Adrenal gland (tissue), 12 donors: ENCODE measurements around the gene WDR35. TPM values are rescaled to one million over a fixed set of nuclear protein-coding genes. Genes with fewer than 3 reads are reported as not detected.

Source experiments
- DNase-seq, 7 donors: peaks; one replicate each; pipeline ENCODE4 v3.0.0-alpha.2; 2019 to 2020
- H3K27ac ChIP-seq, 5 donors: fragments of 200-600 bp; sonication (generic) in 4 of 5; 1 replicate in 3 of 5; 2 replicates in 2 of 5; pipeline versions ENCODE4 v1.5.1 to v1.8.0; 2016 to 2020; ENCODE audit warnings: mild to moderate bottlenecking in 1 of 5
- H3K27me3 ChIP-seq: fragments of 200-600 bp; 2 replicates; pipeline ENCODE4 v1.8.0; 2021
- H3K36me3 ChIP-seq, 2 donors: fragments of 200-600 bp; replicated peaks in 1 of 2; 1 replicate in 1 of 2; 2 replicates in 1 of 2; pipeline versions ENCODE4 v1.5.1 to v1.8.0; 2018 to 2022
- H3K4me1 ChIP-seq, 2 donors: fragments of 200-600 bp; replicated peaks in 1 of 2; 1 replicate in 1 of 2; 2 replicates in 1 of 2; pipeline versions ENCODE4 v1.5.1 to v1.8.0; 2018 to 2021
- H3K4me3 ChIP-seq, 4 donors: fragments of 200-600 bp; sonication (generic) in 3 of 4; one replicate each; pipeline ENCODE4 v1.5.1; 2016 to 2018
- H3K9me3 ChIP-seq, 3 donors: fragments of 200-600 bp; sonication (generic) in 1 of 3; replicated peaks in 1 of 3; 1 replicate in 2 of 3; 2 replicates in 1 of 3; pipeline versions ENCODE4 v1.5.1 to v1.8.0; 2016 to 2021
- CTCF ChIP-seq, 6 experiments: fragments of 450-650 bp in 4 of 6; fragments of 200-600 bp in 2 of 6; sonication (generic) in 1 of 6; IDR thresholded peaks; 1 replicate in 5 of 6; 2 replicates in 1 of 6; pipeline versions ENCODE4 v1.5.1 to v1.8.0; 2016 to 2021; ENCODE audit warnings: antibody characterized with exemption in 6 of 6, mild to moderate bottlenecking in 2 of 6, moderate library complexity in 1 of 6
- POLR2A ChIP-seq, 2 donors: fragments of 450-650 bp; IDR thresholded peaks; one replicate each; pipeline ENCODE4 v1.6.1; 2017; ENCODE audit warnings: antibody characterized with exemption in 2 of 2, mild to moderate bottlenecking in 2 of 2, moderate library complexity in 1 of 2
- WGBS, 4 donors: extraction: QIAGEN DNeasy Blood & Tissue Kit in 2 of 4; methylation state at CpG; one replicate each; pipeline versions ENCODE4 v1.1.5 to v1.1.7; 2013 to 2017; 5-methylcytosine and 5-hydroxymethylcytosine counted together
- intact Hi-C, 2 donors: fragments of 100-400 bp; cut with DNase I; formaldehyde crosslinking; loops; one replicate each; pipeline versions ENCODE4 v1.14.1 to v1.15.0; 2022 to 2023
- polyA plus RNA-seq, 3 donors: library from polyadenylated mRNA; stranded (reverse); fragments of 200-250 nt in 2 of 3; fragments of 350-450 nt in 1 of 3; fragmentation: Illumina TruSeq in 1 of 3; extraction: RNeasy Lipid Tissue Mini Kit (QIAGEN cat#74804) in 1 of 3; gene quantifications; one replicate each; pipeline ENCODE4 v1.2.3, GENCODE V29; 2013 to 2014
- total RNA-seq, 9 donors: library from RNA; depleted of rRNA in 4 of 9; stranded (reverse); fragments of >200 nt in 4 of 9; fragments of 120-200 nt in 1 of 9; fragmentation: NEBNext Ultra II Directional in 1 of 9; extraction: Animal tissue kit (Norgen Biotek cat#: 25700) in 1 of 9; gene quantifications; one replicate each; pipeline versions ENCODE4 v1.1.0 to v1.2.4, GENCODE V29; 2013 to 2023
- donor health status: healthy with polysubstance abuse.
- donor health status: Bipolar disorder and iron deficiency.
- donor health status: DM: yes; HTN: yes; CAD: no.
- donor health status: DM: no; HTN: no; CAD: no.
- donor health status: DM: no; HTN: no; CAD: no.
- donor health status: DM: yes; HTN: yes; CAD: no.

Gene WDR35
- total and polyA plus RNA-seq, 12 donors: 3.7 to 14.4 (median 9.9) TPM

GRCh38 chr2:19989342-19989666 lies 601 bp downstream of the WDR35 start:
- no peak for DNase-seq
- Histone ChIP-seq H3K36me3 (no peaks in the 10 kb centered on the region), H3K4me1 (peaks cover 6 to 17% of the 10 kb centered on the region in 2 donors), H3K27ac (peak overlapping the region in 3 of 5 donors; percentile 20 to 61 (median 29)), H3K27me3 (no peaks in the 10 kb centered on the region), H3K9me3 (no peaks in the 10 kb centered on the region), H3K4me3 (peak overlapping the region in 3 of 4 donors; percentile 62 to 84 (median 75))
- TF ChIP-seq CTCF (IDR thresholded peaks at IDR 0.05) (no peak), POLR2A (IDR thresholded peaks at IDR 0.05) (no peak)
- intact Hi-C loops: no loop called here
- 3 to 7% (median 4%) methylated on average over 8 of the region's 8 CpGs for WGBS, 4 donors

GRCh38 chr2:19988600-19988999 lies 1.3 kb downstream of the WDR35 start:
- Histone ChIP-seq H3K4me1 (peaks cover 6 to 17% of the 10 kb centered on the region in 2 donors), H3K9me3 (no peaks in the 10 kb centered on the region), H3K4me3 (peak overlapping the region in 1 of 4 donors; percentile 75), H3K27me3 (no peaks in the 10 kb centered on the region), H3K36me3 (no peaks in the 10 kb centered on the region), H3K27ac (no peak overlapping the region)
- TF ChIP-seq POLR2A (IDR thresholded peaks at IDR 0.05) (no peak), CTCF (IDR thresholded peaks at IDR 0.05) (no peak)
- intact Hi-C loops: no loop called here
- no peak for DNase-seq
- 49 to 69% (median 57%) methylated on average over 2 of the region's 2 CpGs for WGBS, 4 donors

- Histone ChIP-seq H3K27me3 (no peaks in the 10 kb centered on the region), H3K4me3 (no peak overlapping the region), H3K27ac (no peak overlapping the region), H3K9me3 (no peaks in the 10 kb centered on the region), H3K4me1 (peaks cover 6 to 17% of the 10 kb centered on the region in 2 donors), H3K36me3 (no peaks in the 10 kb centered on the region)
- no peak for DNase-seq
- intact Hi-C loops: no loop called here
- WGBS, 4 donors: 90 to 95% (median 94%) methylated on average over 5 of the region's 5 CpGs
- no peak for TF ChIP-seq CTCF (IDR thresholded peaks at IDR 0.05)
- TF ChIP-seq POLR2A (IDR thresholded peaks at IDR 0.05): no peak
Measured at GRCh38 chr2:19987936-19988335, 2.0 kb downstream of the WDR35 start.

GRCh38 chr2:19982268-19982667 lies 7.6 kb downstream of the WDR35 start:
- Histone ChIP-seq H3K4me3 (no peak overlapping the region), H3K9me3 (no peaks in the 10 kb centered on the region), H3K27ac (no peak overlapping the region), H3K4me1 (peaks cover 0 to 6% of the 10 kb centered on the region in 2 donors), H3K27me3 (no peaks in the 10 kb centered on the region), H3K36me3 (peaks cover 0 to 8% of the 10 kb centered on the region in 2 donors)
- intact Hi-C loops: no loop called here
- no peak for TF ChIP-seq CTCF (IDR thresholded peaks at IDR 0.05)
- TF ChIP-seq POLR2A (IDR thresholded peaks at IDR 0.05): no peak
- 89 to 93% (median 91%) methylated on average over 1 of the region's 1 CpG for WGBS, 4 donors
- no peak for DNase-seq
